ENCODE data around the gene MRPS31.

DNA sequence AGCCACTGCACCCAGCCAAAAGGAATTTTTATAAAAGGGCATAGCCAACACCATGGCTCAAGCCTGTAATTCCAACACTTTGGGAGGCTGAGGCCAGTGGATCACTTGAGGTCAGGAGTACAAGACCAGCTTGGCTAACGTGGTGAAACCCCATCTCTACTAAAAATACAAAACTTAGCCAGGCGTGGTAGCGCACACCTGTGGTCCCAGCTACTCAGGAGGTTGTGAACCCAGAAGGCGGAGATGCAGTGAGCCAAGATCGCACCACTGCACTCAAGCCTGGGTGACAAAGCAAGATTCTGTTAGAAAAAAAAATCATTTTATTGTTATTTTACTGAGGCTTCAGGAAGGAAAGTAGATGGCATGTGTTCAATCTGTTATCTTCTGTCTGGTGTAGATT lies 73.3 kb downstream of the MRPS31 start:
- TF ChIP-seq CTCF (IDR thresholded peaks at IDR 0.05) (no peak), POLR2A (IDR thresholded peaks at IDR 0.05) (no peak), EP300 (IDR thresholded peaks at IDR 0.05) (no peak)

Measured in tibial nerve (tissue), 4 donors.